Activated CD8-positive, alpha-beta memory T cell treated with anti-CD3 and anti-CD28 coated beads, Interleukin-2, amount 50 U/mL, for 1 hour (primary cell): ENCODE results near the gene CDKN2B-AS1.
"Not testable (repeated sequence)": the region's sequence is repeated elsewhere in the genome, so short reads cannot be mapped to it uniquely, and the experiment has no call there.

Source experiments
- DNase-seq: peaks from one replicate; pipeline ENCODE4 v3.0.0-alpha.2; 2020; ENCODE audit errors: extremely low read depth

Gene CDKN2B-AS1

DNA sequence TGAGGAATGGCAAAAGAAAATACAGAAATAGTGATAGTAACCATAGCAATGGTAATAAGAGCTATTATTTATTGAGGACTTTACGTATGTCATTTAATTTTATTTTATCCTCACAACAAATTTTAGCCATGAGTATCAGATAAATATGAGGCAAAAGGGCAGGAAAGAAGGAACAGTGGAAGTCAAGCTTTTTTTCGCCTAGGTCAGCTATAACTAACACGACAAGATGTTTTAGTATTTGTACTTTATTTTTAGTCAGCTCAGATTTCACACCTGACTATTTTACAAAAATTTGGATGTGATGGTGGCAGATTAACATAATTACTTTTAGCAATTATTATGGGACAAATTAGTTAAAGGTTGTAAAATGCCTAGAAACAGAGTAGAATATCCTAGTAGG is 49.3 kb downstream of the CDKN2B-AS1 start:
- DNase-seq: no peak

DNA sequence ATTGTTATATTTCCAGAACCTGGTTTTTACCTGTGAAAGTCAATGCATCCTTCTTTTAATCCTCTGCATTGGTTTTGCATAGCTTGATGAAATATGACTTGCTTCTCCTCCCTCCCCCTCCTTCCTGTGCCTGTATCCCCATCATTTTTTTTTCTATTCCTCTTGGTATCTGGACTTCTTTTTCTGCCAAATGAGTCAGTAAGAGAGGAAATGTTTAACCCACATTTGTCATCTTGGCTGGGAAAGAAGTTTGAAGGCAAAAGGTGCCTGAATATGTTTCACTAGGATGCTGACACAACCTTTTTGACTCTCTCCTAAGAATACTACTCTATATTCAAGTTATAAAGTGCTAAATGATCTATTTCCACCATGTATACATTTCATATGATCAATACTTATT is 50.0 kb downstream of the CDKN2B-AS1 start:
- no peak for DNase-seq

DNA sequence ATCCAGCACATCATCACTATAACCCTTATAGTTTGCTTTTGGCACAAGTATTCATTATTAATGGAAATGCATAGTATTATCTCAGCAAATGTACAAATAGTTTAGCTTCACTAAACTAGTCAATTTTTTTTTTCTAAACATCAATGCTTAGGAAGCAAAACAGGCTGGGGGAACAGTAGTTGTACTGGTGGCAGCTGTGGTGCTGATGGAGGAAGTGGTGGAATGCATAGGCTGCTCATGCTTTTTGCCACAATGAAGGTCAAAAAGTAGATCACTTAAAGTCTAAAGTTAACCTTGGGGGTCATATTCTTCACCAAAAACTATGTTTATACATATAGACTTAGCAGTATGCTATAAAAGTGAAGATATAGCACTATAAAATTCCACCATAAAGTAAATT is 50.8 kb downstream of the CDKN2B-AS1 start:
- no peak for DNase-seq

DNA sequence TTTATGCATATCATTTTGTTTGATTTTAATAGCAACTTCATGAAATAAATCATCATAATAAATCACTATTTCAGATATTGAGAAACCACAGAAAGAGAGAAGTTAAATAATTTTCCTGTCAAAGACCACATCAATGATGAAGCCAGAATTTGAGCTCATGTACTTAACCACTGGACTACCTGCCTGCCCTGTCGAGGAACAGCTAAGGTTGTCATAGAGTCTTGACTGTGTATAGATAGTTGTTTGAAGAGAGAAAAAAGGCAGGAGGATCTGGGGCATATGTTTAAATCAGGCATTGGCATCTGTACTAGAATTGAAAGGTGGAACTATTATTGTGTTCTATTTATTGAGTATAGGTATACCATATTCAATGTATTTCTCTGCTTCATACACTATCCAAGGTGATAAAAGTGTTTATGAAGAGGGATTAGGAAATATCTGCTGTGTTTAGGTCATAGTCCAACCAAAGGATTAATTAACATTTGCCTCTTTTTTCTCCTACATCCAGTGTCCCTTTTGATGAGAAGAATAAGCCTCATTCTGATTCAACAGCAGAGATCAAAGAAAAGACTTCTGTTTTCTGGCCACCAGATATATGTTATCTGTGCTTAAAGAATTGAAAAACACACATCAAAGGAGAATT is 51.8 kb downstream of the CDKN2B-AS1 start:
- no peak for DNase-seq

DNA sequence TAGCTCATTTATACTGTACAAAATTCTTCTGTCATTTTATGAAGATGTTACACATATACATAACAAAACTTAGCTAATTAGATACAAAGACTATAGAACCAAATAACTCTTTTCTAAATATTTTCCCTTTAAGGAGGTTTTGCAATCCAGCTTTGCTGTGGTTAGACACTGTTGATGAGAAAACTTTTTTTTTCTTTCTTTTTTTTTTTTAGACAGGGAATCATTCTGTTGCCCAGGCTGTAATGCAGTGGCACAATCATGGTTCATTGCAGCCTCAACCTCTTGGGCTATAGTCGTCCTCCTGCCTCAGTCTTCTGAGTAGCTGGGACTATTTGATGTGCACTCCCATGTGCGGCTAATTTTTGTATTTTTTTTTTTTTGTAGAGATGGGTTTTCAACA is 53.0 kb downstream of the CDKN2B-AS1 start:
- DNase-seq: no peak

DNA sequence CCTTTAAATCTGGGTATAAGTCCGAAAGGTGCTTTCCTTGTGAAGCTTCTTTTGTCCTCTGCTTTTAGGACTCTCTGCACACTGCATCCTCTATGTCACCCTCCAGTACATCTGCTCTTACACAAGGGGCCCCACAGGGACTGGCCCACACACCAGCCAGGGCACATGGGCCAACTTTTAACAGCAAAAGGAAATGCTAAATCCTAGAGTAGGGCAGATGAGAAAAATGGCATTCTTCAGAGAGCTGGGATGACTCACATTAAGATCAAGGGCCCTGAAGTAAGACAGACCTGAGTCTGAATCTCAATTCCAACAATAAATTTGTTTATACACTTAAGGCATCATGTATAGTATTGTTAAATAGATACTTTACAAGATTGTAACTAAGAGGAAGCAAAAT is 54.8 kb downstream of the CDKN2B-AS1 start:
- DNase-seq: no peak

DNA sequence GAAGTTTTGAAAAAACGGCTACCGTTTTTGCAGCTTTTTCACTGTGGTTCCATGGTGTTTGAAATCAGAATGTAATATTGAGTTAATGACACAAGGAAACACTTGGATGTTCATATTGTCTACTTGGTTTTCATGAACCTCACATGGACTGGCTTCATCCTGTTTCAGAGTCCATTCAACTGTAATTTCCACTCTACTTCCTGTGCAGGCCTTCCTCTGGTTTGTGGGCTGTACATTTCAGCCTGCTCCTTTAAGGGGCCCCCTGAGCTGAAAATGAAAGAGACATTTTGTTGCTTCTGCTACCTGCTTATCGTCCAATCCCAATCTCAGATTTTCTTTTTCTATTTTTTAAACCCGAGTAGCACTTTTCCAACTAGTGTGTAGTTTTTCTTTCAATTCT is 56.3 kb downstream of the CDKN2B-AS1 start:
- no peak for DNase-seq

DNA sequence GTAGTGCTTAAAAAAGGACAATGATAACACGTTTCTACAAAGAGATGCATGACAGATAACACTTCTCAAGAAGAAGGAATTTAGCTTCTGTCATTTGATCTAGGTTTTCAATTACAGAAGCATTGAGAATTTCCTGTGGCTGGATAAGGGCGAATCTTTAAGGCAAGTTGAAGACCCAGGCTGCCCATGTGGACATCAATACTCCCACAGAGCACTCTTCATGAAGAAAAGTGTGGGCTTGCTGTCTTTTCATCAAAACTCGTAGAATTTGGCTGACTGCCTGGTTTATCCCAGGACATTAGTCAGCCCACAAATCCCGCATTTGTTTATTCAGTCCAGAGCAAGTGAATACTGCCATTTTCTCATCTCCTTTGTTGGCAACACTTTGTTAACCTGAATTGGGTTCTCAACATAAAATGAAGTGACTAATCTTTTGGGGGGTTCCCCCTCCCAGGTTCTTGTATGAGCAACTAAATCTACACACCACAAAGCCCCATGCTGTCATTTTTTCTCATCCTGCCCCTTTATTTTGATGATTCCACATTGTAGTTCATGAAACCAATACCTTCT is 57.9 kb downstream of the CDKN2B-AS1 start:
- no peak for DNase-seq

DNA sequence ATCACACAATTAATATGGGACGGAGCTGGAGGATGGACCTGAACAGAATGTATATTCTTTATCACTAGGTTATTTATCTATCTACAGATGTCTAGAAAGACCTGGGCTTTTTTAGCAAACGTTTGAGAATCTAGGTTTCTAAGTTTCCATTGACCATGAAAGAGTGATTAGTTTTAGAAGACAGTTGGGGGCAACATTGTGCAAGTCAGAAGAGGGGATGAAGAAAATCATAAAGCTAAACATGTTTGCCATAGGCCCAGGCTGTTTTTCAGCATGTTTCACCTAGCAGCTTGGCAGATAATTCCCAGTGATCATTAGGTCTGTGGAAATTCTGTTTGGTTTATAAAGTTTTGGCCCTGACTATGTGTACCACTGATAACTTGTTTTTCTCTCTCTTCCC is 58.6 kb downstream of the CDKN2B-AS1 start:
- DNase-seq: no peak

DNA sequence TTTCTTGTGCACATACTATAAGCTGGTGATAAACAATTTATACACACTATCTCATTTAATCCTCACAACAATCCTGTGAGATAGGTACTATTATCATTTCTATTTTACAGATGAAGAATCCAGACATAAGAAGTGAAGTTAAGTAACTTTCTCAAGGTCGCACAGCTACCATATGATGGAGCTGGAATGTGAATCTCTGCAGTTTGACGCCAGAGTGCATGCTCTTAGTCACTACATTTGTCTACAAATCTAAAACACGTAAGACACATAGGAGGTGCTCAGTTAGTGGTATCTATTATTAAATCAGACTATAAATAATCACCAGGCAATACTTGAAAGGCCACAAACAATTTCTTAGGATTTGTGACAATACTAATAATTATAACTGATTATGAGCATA is 59.5 kb downstream of the CDKN2B-AS1 start:
- no peak for DNase-seq

DNA sequence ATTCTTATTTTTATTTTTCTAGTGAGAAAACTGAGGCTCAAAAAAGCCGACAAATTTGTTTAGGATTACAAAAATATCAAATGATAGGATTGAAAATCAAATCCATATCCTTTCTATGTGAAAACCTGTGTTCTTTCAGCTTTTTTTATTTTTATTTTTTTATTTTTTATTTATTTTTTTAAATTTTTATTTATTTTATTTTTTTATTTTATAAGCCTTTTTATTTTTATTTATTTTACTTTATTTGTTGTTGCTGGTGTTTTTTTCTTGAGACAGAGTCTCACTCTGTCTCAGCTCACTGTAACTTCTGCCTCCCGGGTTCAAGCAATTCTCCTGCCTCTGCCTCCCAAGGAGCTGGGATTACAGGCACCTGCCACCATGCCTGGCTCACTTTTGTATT is 59.9 kb downstream of the CDKN2B-AS1 start:
- DNase-seq: no peak

DNA sequence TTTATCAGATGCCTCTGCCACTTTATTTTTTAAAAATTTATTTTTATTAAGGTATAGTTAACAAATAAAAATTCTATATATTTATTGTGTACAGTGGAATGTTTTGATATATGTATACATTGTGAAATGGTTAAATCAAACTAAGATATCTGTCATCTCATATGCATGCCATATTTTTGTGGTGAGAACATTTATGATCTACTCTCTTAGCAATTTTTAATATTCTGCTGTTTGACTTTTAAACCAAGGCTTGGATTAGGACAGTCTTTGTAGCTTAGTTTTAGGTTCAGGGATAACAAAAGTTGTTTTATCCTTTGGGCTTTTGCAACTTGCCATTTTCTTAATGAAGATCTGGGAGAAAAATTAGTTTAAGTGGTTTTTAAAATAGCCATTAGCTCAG is 60.5 kb downstream of the CDKN2B-AS1 start:
- DNase-seq: no peak

DNA sequence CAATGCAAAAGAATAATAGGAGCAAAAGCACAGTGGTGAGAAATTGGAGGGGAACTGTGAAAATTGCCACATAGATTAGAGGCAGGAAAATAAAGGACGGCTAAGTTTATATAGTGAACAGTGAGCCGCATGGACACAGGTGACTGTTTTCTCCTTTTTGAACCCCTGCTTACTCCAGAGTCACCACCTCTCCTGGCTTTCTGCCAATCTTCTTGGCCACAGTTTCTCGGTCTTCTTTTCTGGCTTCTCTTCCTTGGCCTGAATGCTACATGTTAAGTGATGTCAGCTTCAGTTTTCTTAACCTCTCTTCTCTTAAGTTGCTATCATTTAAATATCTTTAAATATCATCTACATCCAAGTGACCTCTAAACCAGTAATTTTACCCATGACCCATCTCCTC is 61.8 kb downstream of the CDKN2B-AS1 start:
- no peak for DNase-seq

DNA sequence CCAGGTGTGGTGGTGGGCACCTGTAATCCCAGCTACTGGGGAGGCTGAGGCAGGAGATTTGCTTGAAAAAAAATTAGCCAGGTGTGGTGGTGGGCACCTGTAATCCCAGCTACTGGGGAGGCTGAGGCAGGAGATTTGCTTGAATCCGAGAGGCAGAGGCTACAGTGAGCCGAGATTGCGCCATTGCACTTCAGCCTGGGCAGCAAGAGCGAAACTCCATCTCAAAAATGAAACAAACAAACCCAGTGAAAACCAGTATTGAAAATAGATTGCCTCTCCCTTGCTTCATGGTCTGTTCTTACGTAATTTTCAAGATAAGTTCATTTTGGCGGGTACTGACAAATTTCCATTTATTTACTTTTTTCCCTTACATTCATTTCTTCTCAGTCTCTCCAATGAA is 63.4 kb downstream of the CDKN2B-AS1 start:
- DNase-seq: not testable (repeated sequence)

DNA sequence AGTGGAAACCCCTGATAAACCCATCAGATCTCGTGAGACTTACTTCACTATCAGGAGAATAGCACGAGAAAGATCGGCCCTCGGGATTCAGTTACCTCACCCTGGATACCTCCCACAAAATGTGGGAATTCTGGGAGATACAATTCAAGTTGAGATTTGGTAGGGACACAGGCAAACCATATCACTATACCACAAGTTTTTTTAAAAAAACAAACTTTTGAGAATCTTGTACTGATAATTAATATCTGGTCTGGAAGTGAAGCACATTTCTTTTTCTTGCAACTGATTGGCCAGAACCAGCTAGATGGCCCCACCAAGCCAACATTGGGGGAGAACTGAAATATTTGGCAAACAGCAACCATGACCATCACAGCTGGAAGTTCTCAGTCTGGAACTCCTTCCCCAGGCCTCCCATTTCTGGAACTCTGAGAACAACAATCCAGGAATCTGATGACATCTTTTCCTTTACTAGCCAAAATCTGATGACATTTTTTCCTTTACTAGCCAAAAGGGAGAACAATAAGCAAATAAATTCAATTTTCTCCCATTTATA is 66.3 kb downstream of the CDKN2B-AS1 start:
- DNase-seq: no peak

DNA sequence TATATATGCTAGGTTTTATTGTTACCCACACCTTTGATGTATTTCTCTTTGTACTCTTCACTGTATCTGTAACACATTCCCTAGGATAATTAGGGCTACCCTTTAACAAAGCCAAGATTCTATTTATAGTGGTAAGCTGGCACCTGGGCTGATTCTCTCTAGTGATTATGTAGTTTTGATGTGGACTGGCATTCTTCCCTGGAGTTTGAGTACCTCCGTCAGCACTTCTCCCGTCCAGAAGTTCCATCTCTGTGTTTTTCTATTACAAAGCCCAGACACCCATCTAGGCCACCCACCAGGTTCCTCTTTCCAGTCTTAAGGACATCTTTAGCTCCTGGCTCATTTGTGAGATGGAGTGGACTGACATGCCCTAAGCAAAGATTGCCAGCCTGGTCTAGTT is 70.4 kb downstream of the CDKN2B-AS1 start:
- DNase-seq: no peak

DNA sequence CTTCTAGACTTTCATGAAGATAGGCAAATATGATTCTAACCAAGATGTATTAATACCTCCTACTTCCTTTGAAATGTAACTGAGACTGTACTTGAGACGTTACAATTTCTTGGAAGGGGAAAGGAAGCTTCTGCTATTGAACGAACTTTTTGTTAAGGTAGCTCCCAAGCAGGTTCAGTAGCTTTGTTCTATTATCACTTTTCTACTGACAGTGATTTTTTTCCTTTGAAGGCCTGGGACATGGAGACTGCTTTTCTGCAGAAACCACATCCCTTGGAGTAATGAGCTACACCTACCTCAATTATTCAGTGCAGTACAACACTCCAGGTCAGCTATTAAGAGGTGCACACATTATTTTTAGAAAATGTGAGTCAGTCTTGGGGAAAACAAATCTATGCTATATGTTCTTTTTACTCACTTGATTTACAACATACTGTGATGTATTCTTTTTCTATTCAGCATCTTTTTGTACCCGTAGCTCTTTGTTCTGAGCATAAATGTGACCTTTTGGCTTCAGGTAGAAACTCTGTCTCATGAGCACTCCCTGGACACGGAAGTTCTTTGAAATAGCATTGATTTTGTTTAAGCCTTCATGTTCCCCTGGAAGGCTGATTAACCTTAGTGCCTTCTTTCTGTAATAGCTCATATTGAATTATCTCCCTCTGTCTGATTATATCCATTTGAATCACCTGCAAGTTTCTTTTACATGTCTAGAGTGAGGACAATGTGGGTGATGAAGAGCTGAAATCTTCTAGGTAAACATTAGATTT is 71.0 kb downstream of the CDKN2B-AS1 start:
- no peak for DNase-seq

DNA sequence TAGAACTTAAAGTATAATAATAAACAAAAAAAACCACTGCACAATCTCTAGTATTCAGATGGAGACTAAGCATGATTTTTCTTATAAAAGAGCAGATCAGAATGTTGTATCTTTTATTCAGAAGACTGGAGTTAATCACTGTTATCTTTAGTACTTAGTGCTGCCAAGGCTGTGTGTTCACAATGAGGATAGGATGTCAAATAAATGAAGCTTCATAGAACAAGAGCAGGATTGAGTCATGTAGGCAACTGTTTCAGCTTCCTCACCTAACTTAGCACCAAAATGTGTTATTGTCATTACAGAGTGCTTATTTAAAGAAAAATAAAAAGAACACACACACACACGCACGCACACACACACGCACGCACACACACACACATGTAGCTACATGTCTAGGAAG is 72.6 kb downstream of the CDKN2B-AS1 start:
- no peak for DNase-seq

DNA sequence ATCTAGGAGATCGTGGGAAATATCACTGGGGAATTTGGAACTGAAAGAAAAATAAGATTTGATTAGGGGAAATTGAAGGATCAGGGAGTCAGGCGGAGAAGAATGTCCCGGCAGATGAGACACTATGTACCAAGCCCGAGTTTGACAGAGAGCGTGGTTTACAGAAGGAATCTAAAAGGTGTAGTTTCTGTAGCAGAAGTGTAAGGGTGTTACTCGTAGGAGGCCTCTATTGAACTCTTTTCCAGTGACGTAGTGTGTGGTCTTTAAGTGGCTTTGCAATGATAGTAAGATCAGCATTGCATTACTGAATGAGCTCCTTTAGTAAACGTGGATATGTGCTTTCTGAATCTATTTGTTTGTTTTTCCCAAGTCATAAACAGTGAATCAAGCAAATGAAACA is 73.8 kb downstream of the CDKN2B-AS1 start:
- no peak for DNase-seq

DNA sequence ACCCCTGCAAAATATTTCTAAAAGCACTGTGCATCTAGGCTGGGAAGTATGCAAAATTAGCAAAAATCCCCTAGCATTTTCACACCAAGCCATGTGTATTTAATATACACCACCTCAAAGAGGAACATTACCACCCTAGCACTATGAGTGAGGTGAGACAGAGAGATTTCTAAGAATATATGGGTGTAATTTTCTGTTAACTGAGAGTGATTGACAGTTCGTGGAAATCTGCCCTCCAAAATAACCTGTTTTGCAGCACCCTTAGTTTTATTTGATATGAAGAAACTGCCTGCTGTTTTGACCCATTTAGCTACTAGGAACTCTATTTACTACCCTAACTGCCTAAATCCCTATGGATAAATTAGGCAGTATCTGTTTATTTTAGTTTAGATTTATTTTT is 78.8 kb downstream of the CDKN2B-AS1 start:
- DNase-seq: no peak

DNA sequence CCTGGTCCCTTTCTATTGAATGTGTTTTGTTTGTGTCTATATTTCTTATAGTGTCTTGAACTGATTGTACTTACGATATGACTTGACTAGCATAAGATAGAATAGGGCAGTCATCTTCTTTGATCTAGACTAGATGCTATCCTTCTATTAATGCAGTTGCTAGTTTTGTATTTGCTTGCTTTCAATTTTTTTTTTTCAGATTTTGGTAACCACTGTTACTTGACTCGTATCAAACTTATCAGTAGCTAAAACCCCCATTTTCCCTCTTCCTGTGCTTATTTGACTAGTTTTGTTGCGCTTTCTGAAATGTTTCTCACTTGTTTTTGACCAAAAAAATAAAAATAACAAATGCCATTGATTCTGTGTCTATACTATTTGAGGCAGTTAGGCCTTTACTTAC is 83.5 kb downstream of the CDKN2B-AS1 start:
- no peak for DNase-seq

DNA sequence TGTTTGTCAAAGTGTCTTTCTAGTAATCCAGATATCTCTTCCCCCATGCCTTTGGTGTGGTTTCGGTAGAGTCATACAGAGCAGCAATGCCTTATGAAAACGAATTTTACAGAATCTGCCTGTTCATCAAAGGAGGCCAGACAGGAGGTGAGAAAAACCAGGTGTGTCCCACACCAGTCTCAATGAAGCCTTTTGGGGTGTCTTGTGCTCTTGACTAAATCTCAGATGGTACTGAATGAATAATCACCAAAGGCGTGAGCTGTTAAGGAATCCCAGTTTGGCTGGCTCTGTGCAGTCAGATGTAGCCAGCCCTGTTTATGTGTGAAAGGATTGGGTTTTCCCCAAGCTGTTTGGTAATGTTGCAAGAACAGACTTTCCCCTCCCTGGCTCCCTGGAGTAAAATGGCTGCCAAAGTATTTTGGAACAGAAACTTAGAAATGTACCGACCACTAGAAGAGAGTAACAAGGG is 85.3 kb downstream of the CDKN2B-AS1 start:
- no peak for DNase-seq
